Parathyroid adenoma (tissue), 2 donors: ENCODE results near the gene DGKQ.
A peak's percentile ranks its signal among the peaks of the same experiment; 100 is the strongest.

Experiments
- H2AFZ ChIP-seq: fragments of 300-600 bp; sonication (generic); one replicate; pipeline ENCODE4 v1.7.0; 2017; ENCODE audit warnings: antibody characterized with exemption, mild to moderate bottlenecking
- H3K27ac ChIP-seq: fragments of 300-600 bp; sonication (generic); one replicate; pipeline ENCODE4 v1.7.0; 2017
- H3K27me3 ChIP-seq: fragments of 300-600 bp; sonication (generic); one replicate; pipeline ENCODE4 v1.7.0; 2017; ENCODE audit warnings: low read length; ENCODE audit not compliant: control insufficient read depth, insufficient read depth
- H3K36me3 ChIP-seq: fragments of 300-600 bp; sonication (generic); one replicate; pipeline ENCODE4 v1.7.0; 2017; ENCODE audit warnings: low read length; ENCODE audit not compliant: control insufficient read depth, insufficient read depth
- H3K4me1 ChIP-seq: fragments of 300-600 bp; sonication (generic); one replicate; pipeline ENCODE4 v1.7.0; 2017; ENCODE audit warnings: control low read depth
- H3K4me2 ChIP-seq: fragments of 300-600 bp; sonication (generic); one replicate; pipeline ENCODE4 v1.7.0; 2017; ENCODE audit warnings: low read length
- H3K4me3 ChIP-seq: fragments of 300-600 bp; sonication (generic); one replicate; pipeline ENCODE4 v1.7.0; 2017; ENCODE audit warnings: low read depth, low read length
- H3K79me2 ChIP-seq: fragments of 300-600 bp; sonication (generic); one replicate; pipeline ENCODE4 v1.7.0; 2017; ENCODE audit warnings: control low read depth
- H3K9ac ChIP-seq: fragments of 300-600 bp; sonication (generic); one replicate; pipeline ENCODE4 v1.7.0; 2017; ENCODE audit warnings: mild to moderate bottlenecking
- H3K9me3 ChIP-seq: fragments of 300-600 bp; sonication (generic); one replicate; pipeline ENCODE4 v1.7.0; 2017; ENCODE audit warnings: low read length; ENCODE audit not compliant: control insufficient read depth
- CTCF ChIP-seq: fragments of 300-600 bp; sonication (generic); IDR thresholded peaks from one replicate; pipeline ENCODE4 v1.7.0; 2017; ENCODE audit warnings: antibody characterized with exemption, mild to moderate bottlenecking
- donor health status: primary hyperparathyroidism.

The DGKQ gene

DNA sequence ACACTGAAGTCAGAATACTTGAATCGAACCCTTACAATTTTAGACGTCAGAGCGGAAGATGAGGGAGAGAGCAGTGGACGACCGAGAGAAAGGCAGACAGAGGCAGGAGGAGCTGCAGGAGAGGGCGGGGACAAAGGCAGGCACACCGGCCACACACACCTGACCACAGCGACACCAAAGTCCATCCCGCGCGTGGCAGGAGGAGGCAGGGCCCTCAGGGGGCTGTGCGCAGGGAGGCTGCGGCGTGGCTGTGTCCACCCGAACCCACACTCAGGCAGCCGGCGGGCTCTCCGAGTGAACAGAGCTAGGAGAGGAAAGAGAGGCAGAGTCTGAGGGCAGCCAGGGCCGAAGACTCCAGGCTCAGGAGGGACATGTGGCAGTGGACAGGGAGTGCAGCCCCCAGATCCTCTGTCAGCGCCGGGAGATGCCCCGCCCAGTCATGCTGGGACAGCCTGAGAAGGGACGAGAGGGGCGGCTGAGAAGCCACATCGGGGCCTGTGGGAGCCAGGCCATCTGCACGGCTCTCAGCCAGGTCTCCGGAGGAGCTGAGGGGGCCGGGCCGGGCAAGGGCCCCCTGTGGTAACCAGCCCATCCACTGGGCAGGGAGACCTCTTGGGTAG lies 61.4 kb downstream of the DGKQ start:
- no peaks in the 10 kb centered on the region for H3K9me3 ChIP-seq
- H3K4me1 ChIP-seq, result no peaks in the 10 kb centered on the region
- H3K27ac ChIP-seq, result peak overlapping the region; percentile 44
- H2AFZ ChIP-seq, result no peak overlapping the region
- H3K36me3 ChIP-seq, result no peaks in the 10 kb centered on the region
- H3K4me2 ChIP-seq, result no peak overlapping the region
- H3K4me3 ChIP-seq, result no peak overlapping the region
- no peak overlapping the region for H3K9ac ChIP-seq
- H3K79me2 ChIP-seq, result peaks cover 12% of the 10 kb centered on the region
- H3K27me3 ChIP-seq, result no peaks in the 10 kb centered on the region
- TF ChIP-seq CTCF, result no peak

DNA sequence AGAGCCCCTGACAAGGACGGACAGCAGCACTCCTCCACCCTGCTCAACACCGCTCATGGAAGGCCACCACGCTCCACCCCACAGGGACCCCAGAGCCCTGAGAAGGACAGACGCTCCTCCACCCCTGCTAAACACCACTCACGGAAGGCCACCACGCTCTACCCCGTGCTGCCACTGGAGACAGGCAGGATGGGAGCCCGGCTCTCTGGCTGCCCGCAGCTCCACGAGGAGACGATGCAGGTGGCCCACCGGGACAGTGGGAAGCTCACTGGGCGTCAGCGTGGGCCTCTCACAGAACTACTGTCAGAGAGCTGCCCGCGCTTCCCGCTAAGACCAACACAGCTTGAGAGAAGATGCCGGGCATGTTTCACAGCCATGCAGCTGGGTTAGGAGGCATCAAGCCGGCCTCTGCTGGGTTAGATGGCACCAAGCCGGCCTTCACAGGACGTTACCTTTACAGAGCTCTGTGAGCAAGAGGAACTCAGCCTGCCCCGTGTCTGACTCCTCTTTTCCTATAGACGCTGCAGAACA lies 62.1 kb downstream of the DGKQ start:
- no peaks in the 10 kb centered on the region for H3K36me3 ChIP-seq
- no peaks in the 10 kb centered on the region for H3K27me3 ChIP-seq
- H3K4me1 ChIP-seq, result no peaks in the 10 kb centered on the region
- H3K9me3 ChIP-seq, result no peaks in the 10 kb centered on the region
- peaks cover 5% of the 10 kb centered on the region for H3K79me2 ChIP-seq
- no peak overlapping the region for H3K9ac ChIP-seq
- H3K4me2 ChIP-seq, result no peak overlapping the region
- TF ChIP-seq CTCF, result no peak
- no peak overlapping the region for H3K27ac ChIP-seq
- H2AFZ ChIP-seq, result no peak overlapping the region
- H3K4me3 ChIP-seq, result no peak overlapping the region

DNA sequence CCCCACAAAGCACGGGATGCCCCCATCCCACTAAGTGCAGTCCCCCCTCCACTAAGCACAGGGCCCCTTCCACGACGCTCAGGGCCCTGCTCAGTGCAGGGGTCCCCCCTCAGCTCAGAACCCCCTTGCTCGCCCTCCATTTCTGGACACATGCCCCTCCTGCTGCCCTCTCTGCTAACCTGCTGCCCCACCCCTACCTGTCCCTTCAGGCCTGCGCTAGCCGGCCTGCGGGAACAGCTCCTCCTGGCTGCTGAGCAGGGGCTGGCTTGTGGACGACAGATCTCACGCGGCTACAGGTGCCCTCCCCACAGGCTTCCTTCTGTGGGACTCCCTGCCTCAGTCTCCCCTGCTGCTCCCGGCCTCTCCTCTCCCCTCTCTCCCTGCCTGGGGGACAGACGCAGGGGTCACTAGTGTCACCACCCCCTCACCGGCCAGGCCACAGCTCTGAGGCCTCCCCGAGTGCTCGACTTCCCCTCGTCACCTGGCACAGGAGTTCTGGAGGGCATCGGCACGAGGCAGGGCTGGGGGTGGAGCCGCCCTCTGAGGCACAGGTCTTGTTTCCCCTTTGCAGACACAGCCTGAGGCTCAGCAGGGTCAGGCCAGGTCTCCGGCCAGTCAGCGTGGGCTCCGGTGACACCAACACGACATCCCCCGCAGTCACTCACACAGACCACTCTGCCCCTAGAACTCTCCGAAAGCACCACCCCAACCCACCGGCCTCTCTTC lies 62.8 kb downstream of the DGKQ start:
- Histone ChIP-seq H3K9ac (no peak overlapping the region), H3K4me2 (no peak overlapping the region), H3K27me3 (no peaks in the 10 kb centered on the region), H3K36me3 (no peaks in the 10 kb centered on the region), H3K9me3 (no peaks in the 10 kb centered on the region), H3K4me1 (no peaks in the 10 kb centered on the region), H3K27ac (no peak overlapping the region), H3K79me2 (peaks cover 3% of the 10 kb centered on the region), H3K4me3 (no peak overlapping the region), H2AFZ (no peak overlapping the region)
- TF ChIP-seq CTCF, result no peak

- no peak overlapping the region for H3K27ac ChIP-seq
- no peak overlapping the region for H3K9ac ChIP-seq
- no peak overlapping the region for H3K4me3 ChIP-seq
- H3K79me2 ChIP-seq, result peaks cover 3% of the 10 kb centered on the region
- no peak overlapping the region for H3K4me2 ChIP-seq
- no peaks in the 10 kb centered on the region for H3K36me3 ChIP-seq
- H3K4me1 ChIP-seq, result no peaks in the 10 kb centered on the region
- no peaks in the 10 kb centered on the region for H3K27me3 ChIP-seq
- no peaks in the 10 kb centered on the region for H3K9me3 ChIP-seq
- no peak overlapping the region for H2AFZ ChIP-seq
- TF ChIP-seq CTCF, result no peak
Observed at GRCh38 chr4:909821-910220, 63.5 kb downstream of the DGKQ start.
